ENCODE results near the gene C22orf15. TPM values are rescaled to one million over a fixed set of nuclear protein-coding genes. Genes with fewer than 3 reads are reported as not detected.

C22orf15 gene
- total and polyA plus RNA-seq, 2 donors (not counting 3 experiments of a cell fraction or from before 2014, with no cell fraction given): 0.86 TPM; not detected in 1

DNA sequence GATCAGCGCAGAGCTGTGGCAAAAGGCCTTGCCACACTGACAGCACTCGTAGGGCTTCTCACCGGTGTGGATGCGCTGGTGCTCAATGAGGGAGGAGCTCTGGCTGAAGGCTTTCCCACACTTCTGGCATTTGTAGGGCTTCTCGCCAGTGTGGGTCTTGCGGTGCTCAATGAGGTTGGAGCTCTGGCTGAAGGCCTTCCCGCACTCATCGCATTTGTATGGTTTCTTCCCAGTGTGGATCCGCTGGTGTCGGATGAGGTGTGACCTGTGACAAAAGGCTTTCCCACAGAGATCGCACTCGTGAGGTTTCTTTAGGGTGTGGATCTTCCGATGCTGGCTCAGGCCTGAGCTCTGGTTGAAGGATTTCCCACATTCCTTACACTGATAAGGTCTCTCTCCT, 18.8 kb upstream of the C22orf15 start:
- intact Hi-C loops (cut with micrococcal nuclease): no loop called here
- no peaks in the 10 kb centered on the region for H3K9me3 ChIP-seq (replicated peaks; ENCODE audit: control insufficient read depth, insufficient read depth, low read length)
- FAIRE-seq (no peak), DNase-seq (ENCODE audit: low read depth, low spot score) (no peak)
- H4K20me1 ChIP-seq (replicated peaks; ENCODE audit: control insufficient read depth, extremely low read depth, insufficient read depth, low read length): no peaks in the 10 kb centered on the region
- no peak overlapping the region for H2AFZ ChIP-seq (ENCODE audit: low read depth, low read length)
- no peaks in the 10 kb centered on the region for H3K27me3 ChIP-seq (ENCODE audit: control insufficient read depth in 2 of 2, insufficient read depth in 2 of 2, low read length in 2 of 2)
- BruUV-seq (replicated peaks): no TSS peak
- H3K36me3 ChIP-seq (ENCODE audit: control insufficient read depth in 2 of 2, extremely low read depth in 1 of 2, insufficient read depth in 2 of 2, low read length in 2 of 2): peaks cover 5 to 23% of the 10 kb centered on the region in 2 experiments
- no peaks in the 10 kb centered on the region for H3K9me1 ChIP-seq (replicated peaks; ENCODE audit: control insufficient read depth, extremely low read depth, insufficient read depth, low read length)
- no peaks in the 10 kb centered on the region for H3K79me2 ChIP-seq (ENCODE audit: control insufficient read depth, insufficient read depth, low read length)
- H3K4me2 ChIP-seq (ENCODE audit: insufficient read depth, low read length): no peak overlapping the region
- CTCF ChIA-PET: interaction anchor here (2.0 kb wide), 1 partner anchor 106 kb away, joined by 5 read pairs; no protein-coding TSS in a partner anchor
- no peak overlapping the region for H3K9ac ChIP-seq (replicated peaks; ENCODE audit: extremely low read depth, insufficient read depth, low read length)
- H3K4me3 ChIP-seq (replicated peaks in 1 of 3; ENCODE audit: insufficient read depth in 1 of 3, low read depth in 1 of 3, low read length in 3 of 3): no peak overlapping the region
- dilution Hi-C loops (cut with MboI; ENCODE audit: extremely low pct_ligation_motif_present, low sequenced_read_pairs): no loop called here
- POLR2A ChIA-PET: no interaction called here
- H3K4me1 ChIP-seq (ENCODE audit: control insufficient read depth, extremely low read depth, insufficient read depth, low read length): no peaks in the 10 kb centered on the region
- TF ChIP-seq, protein P1, sequence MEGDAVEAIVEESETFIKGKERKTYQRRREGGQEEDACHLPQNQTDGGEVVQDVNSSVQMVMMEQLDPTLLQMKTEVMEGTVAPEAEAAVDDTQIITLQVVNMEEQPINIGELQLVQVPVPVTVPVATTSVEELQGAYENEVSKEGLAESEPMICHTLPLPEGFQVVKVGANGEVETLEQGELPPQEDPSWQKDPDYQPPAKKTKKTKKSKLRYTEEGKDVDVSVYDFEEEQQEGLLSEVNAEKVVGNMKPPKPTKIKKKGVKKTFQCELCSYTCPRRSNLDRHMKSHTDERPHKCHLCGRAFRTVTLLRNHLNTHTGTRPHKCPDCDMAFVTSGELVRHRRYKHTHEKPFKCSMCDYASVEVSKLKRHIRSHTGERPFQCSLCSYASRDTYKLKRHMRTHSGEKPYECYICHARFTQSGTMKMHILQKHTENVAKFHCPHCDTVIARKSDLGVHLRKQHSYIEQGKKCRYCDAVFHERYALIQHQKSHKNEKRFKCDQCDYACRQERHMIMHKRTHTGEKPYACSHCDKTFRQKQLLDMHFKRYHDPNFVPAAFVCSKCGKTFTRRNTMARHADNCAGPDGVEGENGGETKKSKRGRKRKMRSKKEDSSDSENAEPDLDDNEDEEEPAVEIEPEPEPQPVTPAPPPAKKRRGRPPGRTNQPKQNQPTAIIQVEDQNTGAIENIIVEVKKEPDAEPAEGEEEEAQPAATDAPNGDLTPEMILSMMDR (IDR thresholded peaks at IDR 0.05; ENCODE audit: extremely low read depth in 1 of 2, insufficient read depth in 1 of 2, low read depth in 1 of 2, low read length in 2 of 2): no peak
- TF ChIP-seq EZH2 (IDR thresholded peaks at IDR 0.05; ENCODE audit: borderline replicate concordance, low read depth, low read length, severe bottlenecking) (no peak), POLR2A (IDR thresholded peaks at IDR 0.05; ENCODE audit: low read depth, low read length) (no peak), FOS (IDR thresholded peaks at IDR 0.05; ENCODE audit: borderline replicate concordance, insufficient read depth, low read length) (no peak), JUN (IDR thresholded peaks at IDR 0.05; ENCODE audit: borderline replicate concordance, insufficient read depth, insufficient read length, low read depth) (no peak), POLR2AphosphoS5 (IDR thresholded peaks at IDR 0.05; ENCODE audit: insufficient read depth, low read depth, low read length) (no peak), GATA2 (IDR thresholded peaks at IDR 0.05; ENCODE audit: insufficient read depth, insufficient read length, low read depth, low read length) (no peak), MAX (IDR thresholded peaks at IDR 0.05; ENCODE audit: insufficient read depth, insufficient read length) (no peak), MYC (IDR thresholded peaks at IDR 0.05; ENCODE audit: low read depth, low read length) (no peak)
- H3K27ac ChIP-seq (ENCODE audit: insufficient read depth, low read depth, low read length): no peak overlapping the region
